ENCODE data around the gene KCNAB1.
"Not testable (repeated sequence)": the region's sequence is repeated elsewhere in the genome, so short reads cannot be mapped to it uniquely, and the experiment has no call there.

KCNAB1 gene

GRCh38 chr3:156569016-156569415 is 448.6 kb downstream of the KCNAB1 start:
- not testable (repeated sequence) for DNase-seq (ENCODE audit: low read depth, low spot score)

GRCh38 chr3:156569881-156570280 is 449.5 kb downstream of the KCNAB1 start:
- DNase-seq (ENCODE audit: low read depth, low spot score) = not testable (repeated sequence)

GRCh38 chr3:156575641-156576040 is 455.3 kb downstream of the KCNAB1 start:
- DNase-seq (ENCODE audit: low read depth, low spot score) = no peak

GRCh38 chr3:156576051-156576450 is 455.7 kb downstream of the KCNAB1 start:
- DNase-seq (ENCODE audit: low read depth, low spot score) = no peak

GRCh38 chr3:156576651-156577348 is 456.4 kb downstream of the KCNAB1 start:
- no peak for DNase-seq (ENCODE audit: low read depth, low spot score)

GRCh38 chr3:156577736-156578135 is 457.4 kb downstream of the KCNAB1 start:
- no peak for DNase-seq (ENCODE audit: low read depth, low spot score)

GRCh38 chr3:156579427-156579851 is 459.1 kb downstream of the KCNAB1 start:
- no peak for DNase-seq (ENCODE audit: low read depth, low spot score)

GRCh38 chr3:156581033-156581432 is 460.7 kb downstream of the KCNAB1 start:
- DNase-seq (ENCODE audit: low read depth, low spot score) = no peak

GRCh38 chr3:156581954-156582353 is 461.6 kb downstream of the KCNAB1 start:
- no peak for DNase-seq (ENCODE audit: low read depth, low spot score)

GRCh38 chr3:156582532-156583183 is 462.3 kb downstream of the KCNAB1 start:
- DNase-seq (ENCODE audit: low read depth, low spot score) = no peak

- DNase-seq (ENCODE audit: low read depth, low spot score) = no peak
Observed at GRCh38 chr3:156583469-156583868, 463.1 kb downstream of the KCNAB1 start.

- no peak for DNase-seq (ENCODE audit: low read depth, low spot score)
Observed at GRCh38 chr3:156586905-156587759, 466.8 kb downstream of the KCNAB1 start.

- no peak for DNase-seq (ENCODE audit: low read depth, low spot score)
Observed at GRCh38 chr3:156587760-156588069, 467.3 kb downstream of the KCNAB1 start.

Data from ELF-1 (cell line).